SK-N-MC (cell line): ENCODE results near the gene ARL10.

Experiments used
- DNase-seq: peaks from one replicate; pipeline ENCODE4 v3.0.0-alpha.2; 2011; ENCODE audit warnings: low read depth, low spot score
- H3K27ac ChIP-seq: fragments of 200-600 bp; sonication (generic); 2 replicates; pipeline ENCODE4 v1.5.1; 2016; ENCODE audit warnings: mixed run types
- H3K36me3 ChIP-seq: fragments of 200-600 bp; sonication (generic); 2 replicates; pipeline ENCODE4 v1.6.1; 2017; ENCODE audit warnings: antibody characterized with exemption, low read length, mixed read lengths; ENCODE audit not compliant: insufficient read depth
- H3K4me3 ChIP-seq: fragments of 200-600 bp; sonication (generic); 2 replicates; pipeline ENCODE4 v1.5.1; 2016
- H3K9ac ChIP-seq: fragments of 200-600 bp; sonication (generic); 2 replicates; pipeline ENCODE4 v1.8.0; 2017; ENCODE audit warnings: mixed run types, mixed read lengths; ENCODE audit not compliant: insufficient read length
- H3K9me3 ChIP-seq: fragments of 200-600 bp; sonication (generic); 2 replicates; pipeline ENCODE4 v1.6.1; 2017; ENCODE audit warnings: low read depth, mild to moderate bottlenecking, antibody characterized with exemption, low read length, moderate library complexity, mixed read lengths
- EZH2 ChIP-seq: fragments of 200-600 bp; sonication (generic); IDR thresholded peaks from one replicate; pipeline ENCODE4 v1.6.1; 2017; ENCODE audit warnings: antibody characterized with exemption
- FOXP2 ChIP-seq: optimal IDR thresholded peaks from 2 replicates; pipeline ENCODE3; 2011; ENCODE audit warnings: mild to moderate bottlenecking, moderate library complexity; ENCODE audit not compliant: insufficient read depth; ENCODE audit errors: extremely low read length, control extremely low read depth
- POLR2AphosphoS5 ChIP-seq: IDR thresholded peaks from 2 replicates; pipeline ENCODE4 v1.6.1; 2012; ENCODE audit warnings: mild to moderate bottlenecking, low read depth, low read length, borderline replicate concordance

Gene ARL10

DNA sequence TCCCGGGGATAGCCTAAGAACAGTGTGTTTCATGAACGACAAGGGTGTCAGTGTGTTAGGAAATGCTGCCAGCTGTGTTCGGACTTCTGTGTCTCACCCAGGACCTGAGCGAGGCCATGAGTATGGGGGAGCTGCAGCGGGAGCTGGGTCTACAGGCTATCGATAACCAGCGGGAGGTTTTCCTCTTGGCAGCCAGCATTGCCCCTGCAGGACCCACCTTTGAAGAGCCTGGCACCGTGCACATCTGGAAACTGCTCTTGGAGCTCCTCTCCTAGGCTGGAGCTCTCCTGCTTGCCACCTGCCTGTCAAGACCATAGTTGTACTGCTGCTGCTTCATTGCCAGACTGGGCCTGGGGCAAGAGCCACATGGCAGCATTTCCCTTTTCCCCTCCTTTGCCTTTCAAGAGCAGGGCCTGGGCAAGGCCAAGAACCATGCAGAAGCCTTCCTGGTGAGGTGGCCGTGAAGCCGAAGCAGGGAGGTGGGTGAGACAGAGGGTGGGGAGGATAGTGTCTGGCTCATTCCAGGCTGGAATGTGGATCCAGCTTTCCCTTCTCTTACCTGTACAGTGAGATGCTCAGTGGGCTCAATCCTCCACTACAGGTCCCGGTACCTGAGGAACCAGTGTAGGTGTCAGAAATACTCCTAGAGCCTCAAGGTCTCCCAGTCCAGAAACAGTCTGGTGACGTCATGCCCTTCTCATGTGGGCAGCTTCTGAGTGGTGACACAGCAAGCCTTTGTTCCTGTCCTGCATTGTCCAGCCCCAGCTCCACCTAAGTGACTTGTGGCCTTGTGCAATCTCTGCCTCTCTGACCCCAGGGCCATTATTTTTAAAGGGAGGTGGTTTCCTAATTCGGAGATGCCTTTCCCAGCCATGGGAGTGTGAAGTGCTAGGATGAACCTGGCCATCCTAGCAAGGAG, 6.6 kb downstream of the ARL10 start:
- DNase-seq = no peak
- Histone ChIP-seq H3K9me3 (no peaks in the 10 kb centered on the region), H3K36me3 (peaks cover 4% of the 10 kb centered on the region; the same call in 1 of the 2 replicates), H3K4me3 (no peak overlapping the region), H3K9ac (no peak overlapping the region), H3K27ac (no peak overlapping the region)
- TF ChIP-seq POLR2AphosphoS5 = no peak
- TF ChIP-seq EZH2 = no peak
- no peak for TF ChIP-seq FOXP2

DNA sequence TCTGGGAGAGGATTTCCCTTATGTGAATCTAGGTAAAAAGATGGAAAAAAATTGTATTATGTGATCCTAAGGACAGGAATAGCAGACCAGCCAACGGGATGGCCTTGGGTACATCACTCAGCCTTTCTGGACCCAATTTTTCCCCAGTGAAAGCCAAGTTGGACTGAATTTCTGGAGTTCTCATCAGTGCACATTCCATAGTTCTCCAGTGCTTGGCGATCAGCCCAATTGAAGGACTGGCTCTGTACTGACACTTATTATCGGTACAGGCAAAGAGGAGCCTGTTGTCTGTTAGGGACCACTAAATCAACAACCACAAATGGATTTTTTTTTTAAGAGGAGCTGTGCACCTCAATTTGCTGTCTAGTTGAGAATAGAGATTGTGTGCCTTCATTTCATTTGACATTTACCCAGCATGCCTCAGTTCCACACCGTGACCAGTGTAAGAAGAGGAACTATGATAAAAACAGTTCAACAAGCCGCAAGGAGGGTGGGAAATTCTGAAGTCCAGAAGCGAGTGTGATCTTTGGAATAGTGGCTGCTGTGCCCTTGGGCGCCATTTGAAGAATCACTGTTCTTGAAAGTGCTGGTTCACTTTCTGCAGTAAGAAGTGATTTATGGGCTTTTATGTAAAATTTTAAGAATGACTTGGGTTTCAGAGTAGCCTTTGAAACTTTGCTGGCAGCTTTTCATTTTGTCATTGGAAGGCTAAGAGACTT, 8.0 kb downstream of the ARL10 start:
- no peak overlapping the region for H3K27ac ChIP-seq
- no peaks in the 10 kb centered on the region for H3K9me3 ChIP-seq
- no peak for DNase-seq
- peaks cover 4% of the 10 kb centered on the region; the same call in 1 of the 2 replicates for H3K36me3 ChIP-seq
- H3K9ac ChIP-seq = no peak overlapping the region
- H3K4me3 ChIP-seq = no peak overlapping the region
- TF ChIP-seq POLR2AphosphoS5 (no peak), EZH2 (no peak), FOXP2 (no peak)

DNA sequence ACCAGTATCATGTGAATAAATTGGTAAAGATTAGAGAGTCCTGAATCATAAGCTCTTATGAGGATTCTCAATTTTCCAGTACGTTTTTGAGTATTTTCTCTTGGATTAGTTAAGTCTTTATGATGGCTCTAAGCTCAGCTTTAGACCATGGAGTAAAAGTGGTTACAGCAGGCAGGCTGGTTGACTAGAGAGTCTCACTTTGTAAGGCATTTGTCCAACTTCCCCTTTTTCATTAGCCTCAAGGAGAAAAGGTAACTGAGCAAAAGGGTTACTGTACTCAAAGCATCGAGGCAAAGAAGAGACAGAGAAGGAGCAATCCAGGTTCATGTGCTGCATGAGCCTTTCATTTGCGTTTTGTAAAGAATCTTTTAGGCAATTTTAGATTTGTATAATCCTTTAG, 14.6 kb downstream of the ARL10 start:
- H3K9ac ChIP-seq = no peak overlapping the region
- no peak overlapping the region for H3K4me3 ChIP-seq
- peaks cover 52% of the 10 kb centered on the region for H3K36me3 ChIP-seq
- TF ChIP-seq FOXP2 = no peak
- TF ChIP-seq EZH2 = no peak
- TF ChIP-seq POLR2AphosphoS5 = no peak
- no peaks in the 10 kb centered on the region for H3K9me3 ChIP-seq
- H3K27ac ChIP-seq = peak overlapping the region; percentile 40; the same call in 1 of the 2 replicates
- no peak for DNase-seq

DNA sequence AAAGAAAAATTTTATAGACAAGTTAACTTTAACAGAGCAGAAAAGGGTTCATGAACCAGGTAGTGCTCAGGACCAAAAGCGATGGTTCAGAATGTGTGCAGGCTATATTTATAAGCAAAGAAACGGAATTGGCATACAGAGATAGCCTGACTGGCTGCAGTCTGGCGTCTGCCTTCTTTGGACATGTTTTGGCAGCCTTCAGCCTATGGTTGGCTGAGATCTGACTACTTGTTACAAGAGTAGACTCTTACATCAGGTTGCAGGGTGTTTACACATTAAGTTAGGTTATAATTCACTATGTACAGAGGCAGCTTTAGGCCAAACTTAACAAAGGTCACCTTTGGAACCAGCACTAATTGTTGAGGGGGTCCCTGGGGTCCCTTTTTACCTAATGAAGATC, 16.1 kb downstream of the ARL10 start:
- no peak overlapping the region for H3K27ac ChIP-seq
- no peak overlapping the region for H3K4me3 ChIP-seq
- no peak overlapping the region for H3K9ac ChIP-seq
- H3K9me3 ChIP-seq = no peaks in the 10 kb centered on the region
- H3K36me3 ChIP-seq = peaks cover 67% of the 10 kb centered on the region
- no peak for DNase-seq
- TF ChIP-seq EZH2 (no peak), POLR2AphosphoS5 (no peak), FOXP2 (no peak)

DNA sequence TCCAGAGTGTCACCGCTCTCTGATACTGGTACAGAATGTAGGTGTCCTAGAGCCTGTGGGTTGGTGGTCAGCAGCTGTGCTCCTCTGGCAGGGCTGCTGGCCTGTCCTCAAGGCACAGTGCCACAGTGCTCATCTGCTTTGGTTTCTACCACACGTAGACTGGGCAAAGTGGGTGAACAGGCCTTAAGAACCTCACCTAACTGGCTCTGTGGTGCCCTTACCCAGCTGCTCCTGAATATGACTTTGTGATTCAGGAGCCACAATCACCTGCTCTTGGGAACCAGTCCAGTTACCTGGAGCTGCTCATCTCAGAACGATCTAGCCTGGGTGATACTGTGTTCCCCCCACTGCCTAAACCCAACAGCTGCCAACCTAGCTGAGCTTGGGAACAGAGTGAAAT, 16.7 kb downstream of the ARL10 start:
- Histone ChIP-seq H3K4me3 (no peak overlapping the region), H3K27ac (no peak overlapping the region), H3K36me3 (peaks cover 73% of the 10 kb centered on the region), H3K9me3 (no peaks in the 10 kb centered on the region), H3K9ac (no peak overlapping the region)
- TF ChIP-seq EZH2 (no peak), FOXP2 (no peak), POLR2AphosphoS5 (peak; percentile 16; the same call in 1 of the 2 replicates)
- DNase-seq = no peak

DNA sequence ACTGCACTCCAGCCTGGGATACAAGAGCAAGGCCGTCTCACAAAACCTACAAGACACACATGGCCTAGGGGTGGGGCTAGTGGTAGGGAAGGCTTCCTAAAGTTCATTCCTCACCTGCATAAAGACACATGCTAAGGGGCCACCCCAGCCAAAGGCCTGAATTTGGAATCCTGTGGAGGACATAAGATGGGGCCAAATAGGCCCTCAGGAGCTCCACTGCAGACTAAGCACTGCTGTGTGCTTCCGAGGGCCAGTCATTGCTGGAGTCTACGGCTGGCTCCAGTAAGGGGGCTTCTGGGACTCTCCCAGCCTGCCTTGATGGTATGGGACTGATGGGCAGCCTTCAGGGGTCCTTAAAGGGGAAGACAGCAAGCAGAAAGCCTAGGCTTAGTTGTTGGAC, 17.4 kb downstream of the ARL10 start:
- H3K27ac ChIP-seq = no peak overlapping the region
- no peak overlapping the region for H3K9ac ChIP-seq
- TF ChIP-seq POLR2AphosphoS5 (no peak), FOXP2 (no peak), EZH2 (no peak)
- no peak for DNase-seq
- no peaks in the 10 kb centered on the region for H3K9me3 ChIP-seq
- H3K36me3 ChIP-seq = peaks cover 80% of the 10 kb centered on the region
- H3K4me3 ChIP-seq = no peak overlapping the region

DNA sequence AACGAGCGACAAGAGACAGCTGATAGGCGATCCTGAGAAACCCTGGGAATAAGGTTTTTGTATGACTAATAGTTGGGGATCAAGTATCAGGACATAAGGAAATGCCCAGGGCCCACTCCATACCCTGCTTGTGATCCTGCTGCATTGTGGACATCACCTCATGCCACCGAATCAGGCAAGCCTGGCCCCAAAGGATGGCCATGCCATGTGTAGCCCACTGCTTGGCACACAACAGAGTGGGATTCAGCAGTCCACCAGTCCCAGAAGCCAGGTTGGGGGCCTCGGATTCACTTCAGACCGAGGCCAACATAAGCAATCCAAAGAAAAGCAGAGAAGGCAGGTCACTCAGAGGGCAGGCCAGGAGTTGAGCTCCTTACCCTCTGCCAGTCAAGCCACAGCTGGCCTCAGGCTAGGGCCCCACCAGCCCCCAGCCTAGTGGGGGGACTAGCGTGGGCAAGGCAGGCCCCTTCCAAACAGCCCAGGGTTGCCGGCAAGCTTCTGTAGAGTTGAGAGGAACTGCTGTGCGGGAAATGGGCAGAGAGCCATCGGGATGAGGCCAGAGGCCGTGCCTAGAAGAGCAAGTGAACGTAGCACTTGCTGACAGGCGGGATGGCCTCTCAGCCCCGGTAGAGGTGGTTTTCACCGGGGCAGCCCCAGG, 18.1 kb downstream of the ARL10 start:
- no peak for DNase-seq
- no peak overlapping the region for H3K9ac ChIP-seq
- no peak overlapping the region for H3K4me3 ChIP-seq
- no peak for TF ChIP-seq FOXP2
- TF ChIP-seq POLR2AphosphoS5 = no peak
- no peak for TF ChIP-seq EZH2
- no peaks in the 10 kb centered on the region for H3K9me3 ChIP-seq
- H3K27ac ChIP-seq = no peak overlapping the region
- peaks cover 80% of the 10 kb centered on the region for H3K36me3 ChIP-seq

DNA sequence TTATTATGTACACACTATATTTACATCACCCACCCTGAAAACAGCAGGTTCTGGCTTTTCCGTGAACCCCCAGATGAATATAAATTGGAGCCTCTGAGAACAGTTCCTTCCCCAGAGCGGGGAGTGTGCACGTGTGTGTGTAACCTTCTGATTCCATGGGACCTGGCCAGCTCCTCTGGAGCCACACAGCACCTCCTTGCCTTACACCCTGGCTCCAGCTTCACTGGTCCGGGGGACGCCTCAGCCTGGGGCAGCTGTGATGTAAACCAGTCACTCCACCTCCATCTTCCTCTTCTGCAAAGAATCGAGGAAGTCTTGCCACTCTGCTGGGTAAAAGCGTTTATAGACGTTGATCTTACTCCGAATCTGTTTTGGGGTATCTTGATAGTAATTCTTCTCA, 18.7 kb downstream of the ARL10 start:
- no peak for DNase-seq
- H3K9ac ChIP-seq = no peak overlapping the region
- no peak overlapping the region for H3K27ac ChIP-seq
- H3K9me3 ChIP-seq = no peaks in the 10 kb centered on the region
- H3K36me3 ChIP-seq = peaks cover 78% of the 10 kb centered on the region
- no peak overlapping the region for H3K4me3 ChIP-seq
- no peak for TF ChIP-seq POLR2AphosphoS5
- TF ChIP-seq EZH2 = no peak
- no peak for TF ChIP-seq FOXP2
